Upper lobe of left lung (tissue), 6 donors: Measurements from ENCODE around the gene CAT. TPM values are rescaled to one million over a fixed set of nuclear protein-coding genes. Genes with fewer than 3 reads are reported as not detected.

Experiments
- ATAC-seq, 2 donors: fragments of 200-7000 bp; cut with Tn5 transposase; one replicate each; pipeline ENCODE4 v1.9.1; 2022; ENCODE audit warnings: mild to moderate bottlenecking in 2 of 2, moderate library complexity in 2 of 2; ENCODE audit not compliant: low FRiP score in 2 of 2
- DNase-seq, 2 donors: peaks; one replicate each; pipeline ENCODE4 v3.0.0-alpha.2; 2019 to 2020
- H3K27ac ChIP-seq, 4 donors: fragments of 200-600 bp; sonication (generic); one replicate each; pipeline ENCODE4 v1.5.1; 2016 to 2019
- H3K27me3 ChIP-seq, 4 donors: fragments of 200-600 bp; sonication (generic); one replicate each; pipeline ENCODE4 v1.5.1; 2017 to 2019
- H3K36me3 ChIP-seq, 4 donors: fragments of 200-600 bp; sonication (generic); one replicate each; pipeline ENCODE4 v1.5.1; 2016 to 2019
- H3K4me1 ChIP-seq, 4 donors: fragments of 200-600 bp; sonication (generic); one replicate each; pipeline ENCODE4 v1.5.1; 2018 to 2019
- H3K4me3 ChIP-seq, 4 donors: fragments of 200-600 bp; sonication (generic); one replicate each; pipeline ENCODE4 v1.5.1; 2017 to 2019; ENCODE audit warnings: mild to moderate bottlenecking in 2 of 4, moderate library complexity in 1 of 4
- H3K9me3 ChIP-seq, 4 donors: fragments of 200-600 bp; sonication (generic); one replicate each; pipeline ENCODE4 v1.5.1; 2018 to 2019
- CTCF ChIP-seq, 6 experiments: fragments of 450-650 bp in 4 of 6; fragments of 200-600 bp in 2 of 6; sonication (generic) in 2 of 6; IDR thresholded peaks; one replicate each; pipeline ENCODE4 v1.5.1; 2016 to 2019; ENCODE audit warnings: antibody characterized with exemption in 6 of 6
- EP300 ChIP-seq, 4 donors: sonication (generic); formaldehyde crosslinking; IDR thresholded peaks; one replicate each; pipeline ENCODE4 v1.5.1; 2017; ENCODE audit warnings: antibody characterized with exemption in 4 of 4, control low read depth in 2 of 4
- POLR2A ChIP-seq, 4 donors: fragments of 450-650 bp; IDR thresholded peaks; one replicate each; pipeline ENCODE4 v1.5.1; 2016 to 2017; ENCODE audit warnings: antibody characterized with exemption in 4 of 4, mild to moderate bottlenecking in 2 of 4
- POLR2AphosphoS5 ChIP-seq, 2 donors: sonication (generic); formaldehyde crosslinking; IDR thresholded peaks; one replicate each; pipeline ENCODE4 v1.5.1; 2017; ENCODE audit warnings: antibody characterized with exemption in 2 of 2
- WGBS, 2 donors: methylation state at CpG; one replicate each; pipeline ENCODE4 v1.1.5; 2017 to 2018; 5-methylcytosine and 5-hydroxymethylcytosine counted together
- total RNA-seq, 6 donors: library from RNA; depleted of rRNA in 4 of 6; stranded (reverse); fragments of >200 nt in 4 of 6; gene quantifications; one replicate each; pipeline versions ENCODE4 v1.1.0 to v1.2.1, GENCODE V29; 2016 to 2021
- donor health status: DM: no; HTN: no; CAD: no; lungs with moderate emphysema.
- donor health status: DM: no; HTN: yes; CAD: no; lungs with severe emphysema.

CAT gene
- total RNA-seq, 6 donors from 2014 or later, result 133 to 380 (median 185) TPM

GRCh38 chr11:34407121-34407813 lies 31.5 kb upstream of the CAT start:
- Histone ChIP-seq H3K36me3 (no peaks in the 10 kb centered on the region), H3K4me3 (no peak overlapping the region), H3K27ac (no peak overlapping the region), H3K9me3 (peaks cover 0 to under 1% (median 0%) of the 10 kb centered on the region in 4 donors), H3K4me1 (no peaks in the 10 kb centered on the region), H3K27me3 (no peaks in the 10 kb centered on the region)
- DNase-seq (peak in 1 of 2 donors; percentile 35), ATAC-seq (no peak)
- 43 to 62% methylated on average over 2 of the region's 2 CpGs for WGBS, 2 donors
- TF ChIP-seq CTCF (IDR thresholded peaks at IDR 0.05) (no peak), POLR2AphosphoS5 (IDR thresholded peaks at IDR 0.05) (no peak), POLR2A (IDR thresholded peaks at IDR 0.05) (no peak), EP300 (IDR thresholded peaks at IDR 0.05) (no peak)

- no peak overlapping the region for H3K4me3 ChIP-seq
- TF ChIP-seq POLR2AphosphoS5 (IDR thresholded peaks at IDR 0.05) (no peak), CTCF (IDR thresholded peaks at IDR 0.05) (no peak), POLR2A (IDR thresholded peaks at IDR 0.05) (no peak), EP300 (IDR thresholded peaks at IDR 0.05) (no peak)
- H3K27ac ChIP-seq, result no peak overlapping the region
- peaks cover 0 to 12% (median 11%) of the 10 kb centered on the region in 4 donors for H3K9me3 ChIP-seq
- no peaks in the 10 kb centered on the region for H3K4me1 ChIP-seq
- DNase-seq (no peak), ATAC-seq (no peak)
- H3K36me3 ChIP-seq, result no peaks in the 10 kb centered on the region
- no peaks in the 10 kb centered on the region for H3K27me3 ChIP-seq
- 74 to 76% methylated on average over 2 of the region's 2 CpGs for WGBS, 2 donors
Measured at GRCh38 chr11:34408580-34409172, 30.1 kb upstream of the CAT start.

GRCh38 chr11:34411111-34411510 lies 27.6 kb upstream of the CAT start:
- Histone ChIP-seq H3K4me3 (no peak overlapping the region), H3K27me3 (no peaks in the 10 kb centered on the region), H3K27ac (no peak overlapping the region), H3K9me3 (peaks cover 0 to 12% (median 11%) of the 10 kb centered on the region in 4 donors), H3K4me1 (no peaks in the 10 kb centered on the region), H3K36me3 (no peaks in the 10 kb centered on the region)
- no peak for DNase-seq
- 85 to 96% methylated on average over 3 of the region's 3 CpGs for WGBS, 2 donors
- ATAC-seq, result no peak
- no peak for TF ChIP-seq CTCF (IDR thresholded peaks at IDR 0.05)
- TF ChIP-seq EP300 (IDR thresholded peaks at IDR 0.05), result no peak
- TF ChIP-seq POLR2AphosphoS5 (IDR thresholded peaks at IDR 0.05), result no peak
- no peak for TF ChIP-seq POLR2A (IDR thresholded peaks at IDR 0.05)

GRCh38 chr11:34411791-34412190 lies 26.9 kb upstream of the CAT start:
- WGBS, 2 donors, result 66 to 91% methylated on average over 2 of the region's 2 CpGs

More at GRCh38 chr11:34411791-34412190, 26.9 kb upstream of the CAT start:
- Histone ChIP-seq H3K4me1 (peaks cover 0 to 3% (median 0%) of the 10 kb centered on the region in 4 donors), H3K36me3 (no peaks in the 10 kb centered on the region), H3K4me3 (no peak overlapping the region), H3K27ac (no peak overlapping the region), H3K9me3 (peaks cover 0 to 12% (median 11%) of the 10 kb centered on the region in 4 donors), H3K27me3 (no peaks in the 10 kb centered on the region)
- ATAC-seq (no peak), DNase-seq (no peak)
- TF ChIP-seq EP300 (IDR thresholded peaks at IDR 0.05), result no peak
- TF ChIP-seq CTCF (IDR thresholded peaks at IDR 0.05), result no peak
- TF ChIP-seq POLR2AphosphoS5 (IDR thresholded peaks at IDR 0.05), result no peak
- TF ChIP-seq POLR2A (IDR thresholded peaks at IDR 0.05), result no peak
